Trophoblast cell (in vitro differentiated cells and primary cell): ENCODE results near the gene ZW10.

Source experiments
- DNase-seq, 2 donors: peaks; one replicate each; pipeline ENCODE4 v3.0.0-alpha.2; 2016
- H2AFZ ChIP-seq: 2 replicates; pipeline ENCODE4 v1.6.1; 2013; ENCODE audit warnings: low read length, moderate library complexity, mild to moderate bottlenecking; ENCODE audit not compliant: insufficient read depth, poor library complexity
- H2AK5ac ChIP-seq: 2 replicates; pipeline ENCODE4 v1.6.1; 2013; ENCODE audit warnings: mild to moderate bottlenecking, low read length
- H2BK120ac ChIP-seq: 2 replicates; pipeline ENCODE4 v1.6.1; 2013; ENCODE audit warnings: low read length, mild to moderate bottlenecking, moderate library complexity; ENCODE audit not compliant: insufficient read depth, poor library complexity
- H2BK12ac ChIP-seq: 2 replicates; pipeline ENCODE4 v1.6.1; 2013; ENCODE audit warnings: mild to moderate bottlenecking, low read length, moderate library complexity
- H2BK5ac ChIP-seq: 2 replicates; pipeline ENCODE4 v1.6.1; 2013; ENCODE audit warnings: low read length, low read depth, moderate library complexity, mild to moderate bottlenecking; ENCODE audit not compliant: poor library complexity
- H3K14ac ChIP-seq: 2 replicates; pipeline ENCODE4 v1.6.1; 2013; ENCODE audit warnings: mild to moderate bottlenecking, low read length
- H3K18ac ChIP-seq: 2 replicates; pipeline ENCODE4 v1.6.1; 2013; ENCODE audit warnings: mild to moderate bottlenecking, low read length
- H3K23ac ChIP-seq: 2 replicates; pipeline ENCODE4 v1.6.1; 2013; ENCODE audit warnings: low read length
- H3K27ac ChIP-seq: 2 replicates; pipeline ENCODE4 v1.5.1; 2013; ENCODE audit warnings: low read depth, mild to moderate bottlenecking, inconsistent platforms, low read length, moderate library complexity
- H3K27me3 ChIP-seq: 2 replicates; pipeline ENCODE4 v1.6.1; 2013; ENCODE audit warnings: inconsistent platforms, mild to moderate bottlenecking, low read length, moderate library complexity; ENCODE audit not compliant: insufficient read depth
- H3K36me3 ChIP-seq, 2 experiments: 1 replicate in 1 of 2; 2 replicates in 1 of 2; pipeline ENCODE4 v1.6.1; 2013; ENCODE audit warnings: low read length in 2 of 2, mild to moderate bottlenecking in 2 of 2, moderate library complexity in 1 of 2; ENCODE audit not compliant: insufficient read depth in 2 of 2, control insufficient read depth in 1 of 2
- H3K4ac ChIP-seq: 2 replicates; pipeline ENCODE4 v1.6.1; 2013; ENCODE audit warnings: low read depth, mild to moderate bottlenecking, low read length, moderate library complexity
- H3K4me1 ChIP-seq, 2 experiments: 1 replicate in 1 of 2; 2 replicates in 1 of 2; pipeline ENCODE4 v1.6.1; 2013; ENCODE audit warnings: low read length in 2 of 2, mild to moderate bottlenecking in 2 of 2, moderate library complexity in 1 of 2; ENCODE audit not compliant: insufficient read depth in 2 of 2, control insufficient read depth in 1 of 2
- H3K4me2 ChIP-seq: 2 replicates; pipeline ENCODE4 v1.6.1; 2013; ENCODE audit warnings: inconsistent platforms, mild to moderate bottlenecking, low read length, moderate library complexity
- H3K4me3 ChIP-seq: 2 replicates; pipeline ENCODE4 v1.5.1; 2013; ENCODE audit warnings: mild to moderate bottlenecking, low read depth, low read length, inconsistent platforms
- H3K79me1 ChIP-seq: one replicate; pipeline ENCODE4 v1.6.1; 2013; ENCODE audit warnings: low read length
- H3K79me2 ChIP-seq: 2 replicates; pipeline ENCODE4 v1.6.1; 2013; ENCODE audit warnings: low read length, mild to moderate bottlenecking; ENCODE audit not compliant: control insufficient read depth, insufficient read depth, poor library complexity
- H3K9ac ChIP-seq: 2 replicates; pipeline ENCODE4 v1.6.1; 2013; ENCODE audit warnings: mild to moderate bottlenecking, low read length
- H3K9me3 ChIP-seq: 2 replicates; pipeline ENCODE4 v1.6.1; 2013; ENCODE audit warnings: low read depth, mild to moderate bottlenecking, control low read depth, inconsistent platforms, low read length; ENCODE audit not compliant: insufficient read depth
- H4K12ac ChIP-seq: 2 replicates; pipeline ENCODE4 v1.6.1; 2013; ENCODE audit warnings: low read depth, mild to moderate bottlenecking, low read length, moderate library complexity
- H4K8ac ChIP-seq: 2 replicates; pipeline ENCODE4 v1.6.1; 2013; ENCODE audit warnings: low read depth, mild to moderate bottlenecking, low read length, moderate library complexity
- H4K91ac ChIP-seq: one replicate; pipeline ENCODE4 v1.6.1; 2013; ENCODE audit warnings: low read depth, mild to moderate bottlenecking, low read length, moderate library complexity
- WGBS: extraction: QIAGEN DNeasy Blood & Tissue Kit; methylation state at CpG from one replicate; pipeline ENCODE4 v1.1.7; 2013; ENCODE audit warnings: missing lambda C conversion rate; ENCODE audit not compliant: insufficient read length, insufficient coverage; ENCODE audit errors: extremely low coverage; 5-methylcytosine and 5-hydroxymethylcytosine counted together

Gene ZW10

GRCh38 chr11:113695207-113695606 is 78.3 kb downstream of the ZW10 start:
- Histone ChIP-seq H3K4me3 (no peak overlapping the region), H2AFZ (no peak overlapping the region), H2BK5ac (no peak overlapping the region), H3K4me1 (peaks cover 6 to 8% of the 10 kb centered on the region in 2 experiments), H2BK12ac (no peak overlapping the region), H4K12ac (no peak overlapping the region), H3K14ac (no peak overlapping the region), H3K18ac (no peak overlapping the region), H3K79me2 (no peaks in the 10 kb centered on the region), H3K36me3 (no peaks in the 10 kb centered on the region), H2AK5ac (no peak overlapping the region), H3K27me3 (no peaks in the 10 kb centered on the region), H4K8ac (no peak overlapping the region), H3K79me1 (no peaks in the 10 kb centered on the region), H3K23ac (no peak overlapping the region), H3K4ac (no peak overlapping the region), H3K9me3 (peaks cover 5% of the 10 kb centered on the region), H3K27ac (no peak overlapping the region), H2BK120ac (no peak overlapping the region), H3K9ac (no peak overlapping the region), H3K4me2 (no peak overlapping the region), H4K91ac (no peak overlapping the region)
- DNase-seq, result no peak
- WGBS, result no CpG with 5 or more reads among the region's 4 CpGs

DNA sequence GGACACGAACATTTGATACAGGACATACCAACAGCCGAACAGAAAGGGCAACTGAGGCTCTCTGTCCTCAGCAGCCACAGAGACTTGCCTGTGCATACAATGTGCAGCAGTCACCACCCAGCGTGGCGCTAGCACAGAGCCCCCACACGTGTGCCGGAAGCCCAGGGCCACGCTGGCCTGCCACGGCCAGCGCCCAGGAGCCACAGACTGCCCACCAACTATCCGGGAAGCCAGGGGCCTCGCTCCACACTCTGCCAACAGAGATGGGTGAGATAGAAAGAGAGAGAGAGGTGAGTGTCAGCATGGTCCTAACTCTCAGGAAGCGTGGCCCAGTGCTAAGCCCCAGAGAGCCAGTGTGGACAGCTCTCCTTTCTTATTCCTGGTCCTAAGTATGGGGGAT is 79.1 kb downstream of the ZW10 start:
- Histone ChIP-seq H3K4ac (no peak overlapping the region), H4K91ac (no peak overlapping the region), H3K79me2 (no peaks in the 10 kb centered on the region), H3K9ac (no peak overlapping the region), H2BK120ac (no peak overlapping the region), H3K4me1 (peaks cover 6 to 8% of the 10 kb centered on the region in 2 experiments), H3K14ac (no peak overlapping the region), H3K9me3 (peaks cover 5% of the 10 kb centered on the region), H3K36me3 (no peaks in the 10 kb centered on the region), H2AFZ (no peak overlapping the region), H4K12ac (no peak overlapping the region), H3K79me1 (no peaks in the 10 kb centered on the region), H2AK5ac (no peak overlapping the region), H3K4me2 (no peak overlapping the region), H3K27me3 (no peaks in the 10 kb centered on the region), H3K18ac (no peak overlapping the region), H3K27ac (no peak overlapping the region), H3K23ac (no peak overlapping the region), H2BK5ac (no peak overlapping the region), H4K8ac (no peak overlapping the region), H2BK12ac (no peak overlapping the region), H3K4me3 (no peak overlapping the region)
- WGBS, result no CpG with 5 or more reads among the region's 12 CpGs
- no peak for DNase-seq

DNA sequence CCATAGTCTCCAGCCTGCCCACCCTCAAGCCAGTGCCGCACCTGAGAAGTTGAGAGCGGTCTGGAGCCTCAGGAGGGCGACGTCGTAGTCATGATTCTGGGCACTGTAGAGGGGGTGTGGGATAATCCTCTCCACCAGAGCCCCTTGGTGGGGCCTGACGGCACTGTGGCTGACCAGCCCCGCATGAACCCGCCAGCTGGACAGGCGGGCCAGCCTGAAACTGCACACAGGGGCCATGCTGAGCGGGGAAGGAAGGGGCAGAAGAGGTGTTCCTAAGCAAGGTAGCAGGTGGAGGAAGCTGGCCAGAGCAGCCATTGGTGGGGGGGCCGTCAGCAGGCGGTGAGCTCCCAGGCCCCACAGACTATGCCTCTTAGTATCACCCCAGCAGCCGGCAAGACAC is 80.5 kb downstream of the ZW10 start:
- no peak overlapping the region for H3K4ac ChIP-seq
- H4K12ac ChIP-seq, result no peak overlapping the region
- H2BK5ac ChIP-seq, result no peak overlapping the region
- H3K27ac ChIP-seq, result no peak overlapping the region
- H3K9ac ChIP-seq, result no peak overlapping the region
- H2BK120ac ChIP-seq, result no peak overlapping the region
- no peaks in the 10 kb centered on the region for H3K36me3 ChIP-seq
- H3K23ac ChIP-seq, result no peak overlapping the region
- no peak overlapping the region for H3K4me3 ChIP-seq
- peaks cover 6 to 8% of the 10 kb centered on the region in 2 experiments for H3K4me1 ChIP-seq
- no peak overlapping the region for H2BK12ac ChIP-seq
- no peak overlapping the region for H2AK5ac ChIP-seq
- no peaks in the 10 kb centered on the region for H3K79me2 ChIP-seq
- H3K18ac ChIP-seq, result no peak overlapping the region
- H2AFZ ChIP-seq, result no peak overlapping the region
- no peak for DNase-seq
- peaks cover 2% of the 10 kb centered on the region for H3K9me3 ChIP-seq
- H4K8ac ChIP-seq, result no peak overlapping the region
- no peak overlapping the region for H3K4me2 ChIP-seq
- H4K91ac ChIP-seq, result no peak overlapping the region
- H3K27me3 ChIP-seq, result no peaks in the 10 kb centered on the region
- no CpG with 5 or more reads among the region's 13 CpGs for WGBS
- no peak overlapping the region for H3K14ac ChIP-seq
- H3K79me1 ChIP-seq, result no peaks in the 10 kb centered on the region

GRCh38 chr11:113690619-113691569 is 82.6 kb downstream of the ZW10 start:
- Histone ChIP-seq H3K4me1 (peaks cover 6 to 8% of the 10 kb centered on the region in 2 experiments), H2BK120ac (no peak overlapping the region), H3K9me3 (peaks cover 2% of the 10 kb centered on the region), H3K79me2 (no peaks in the 10 kb centered on the region), H3K27ac (no peak overlapping the region), H2BK5ac (no peak overlapping the region), H3K4ac (no peak overlapping the region), H3K9ac (no peak overlapping the region), H3K79me1 (no peaks in the 10 kb centered on the region), H2AFZ (no peak overlapping the region), H3K18ac (no peak overlapping the region), H3K27me3 (no peaks in the 10 kb centered on the region), H3K36me3 (no peaks in the 10 kb centered on the region), H3K14ac (no peak overlapping the region), H4K8ac (no peak overlapping the region), H2AK5ac (no peak overlapping the region), H3K4me2 (no peak overlapping the region), H3K23ac (no peak overlapping the region), H4K91ac (no peak overlapping the region), H4K12ac (no peak overlapping the region), H2BK12ac (no peak overlapping the region), H3K4me3 (peak overlapping the region; percentile 25)
- peak; percentile 43 to 63 for DNase-seq
- WGBS, result no CpG with 5 or more reads among the region's 15 CpGs
